Spleen (tissue), 7 donors: ENCODE data around the gene SLC22A15.

Source experiments
- POLR2A ChIP-seq, 3 donors: fragments of 450-650 bp; IDR thresholded peaks; one replicate each; pipeline ENCODE4 v1.5.1; 2017; ENCODE audit warnings: antibody characterized with exemption in 3 of 3, mild to moderate bottlenecking in 1 of 3
- TF ChIP-seq, protein P1 (sequence below), 11 experiments: fragments of 200-600 bp in 7 of 11; fragments of 450-650 bp in 4 of 11; sonication (generic) in 4 of 11; IDR thresholded peaks in 8 of 11; conservative IDR thresholded peaks in 3 of 11; 1 replicate in 7 of 11; 2 replicates in 4 of 11; pipeline versions ENCODE4 v1.4.0 to v1.8.0; 2016 to 2021; ENCODE audit warnings: antibody characterized with exemption in 11 of 11, inconsistent platforms in 4 of 11, mild to moderate bottlenecking in 1 of 11
- donor health status: DM: no; HTN: no; CAD: no; lungs with moderate emphysema.
- donor health status: DM: no; HTN: no; CAD: no.
- donor health status: DM: no; HTN: no; CAD: no.

DNA sequence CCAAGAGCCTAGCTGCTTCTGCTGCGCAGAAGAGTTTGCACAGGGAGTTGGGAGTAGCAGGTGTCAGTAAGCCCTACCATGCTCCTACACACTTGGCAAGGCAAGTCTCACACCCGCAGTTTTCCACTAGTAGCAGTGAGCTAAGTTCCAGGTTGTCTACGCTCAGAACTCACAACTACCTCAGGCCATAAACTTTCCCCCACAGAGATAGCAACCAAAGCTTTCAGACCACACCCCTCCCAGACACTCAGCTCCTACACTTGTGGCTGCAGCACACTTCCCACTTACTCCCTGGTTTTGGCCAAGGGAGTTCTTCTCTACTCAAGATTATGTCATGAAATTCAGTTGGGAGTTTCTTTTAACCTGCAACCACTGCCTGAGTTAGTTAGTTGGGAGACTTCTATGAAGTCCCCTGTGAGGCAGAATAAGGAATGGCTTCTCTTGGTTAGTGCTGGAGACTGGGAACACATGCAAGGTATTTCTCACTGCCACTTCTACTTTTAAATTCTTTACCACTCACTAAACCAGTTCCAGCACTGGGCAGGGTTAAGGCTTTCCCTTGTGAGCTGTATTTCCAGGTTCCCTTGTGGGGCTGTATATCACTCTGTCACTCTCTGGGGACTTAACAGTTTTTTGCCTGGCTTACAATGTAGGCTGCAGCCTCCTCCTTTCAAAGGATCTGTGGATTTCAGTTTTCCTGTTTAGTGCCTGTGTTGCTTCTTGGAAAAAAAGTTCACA is 116.6 kb downstream of the SLC22A15 start:
- no peak for TF ChIP-seq POLR2A (IDR thresholded peaks at IDR 0.05)
- TF ChIP-seq, protein P1, sequence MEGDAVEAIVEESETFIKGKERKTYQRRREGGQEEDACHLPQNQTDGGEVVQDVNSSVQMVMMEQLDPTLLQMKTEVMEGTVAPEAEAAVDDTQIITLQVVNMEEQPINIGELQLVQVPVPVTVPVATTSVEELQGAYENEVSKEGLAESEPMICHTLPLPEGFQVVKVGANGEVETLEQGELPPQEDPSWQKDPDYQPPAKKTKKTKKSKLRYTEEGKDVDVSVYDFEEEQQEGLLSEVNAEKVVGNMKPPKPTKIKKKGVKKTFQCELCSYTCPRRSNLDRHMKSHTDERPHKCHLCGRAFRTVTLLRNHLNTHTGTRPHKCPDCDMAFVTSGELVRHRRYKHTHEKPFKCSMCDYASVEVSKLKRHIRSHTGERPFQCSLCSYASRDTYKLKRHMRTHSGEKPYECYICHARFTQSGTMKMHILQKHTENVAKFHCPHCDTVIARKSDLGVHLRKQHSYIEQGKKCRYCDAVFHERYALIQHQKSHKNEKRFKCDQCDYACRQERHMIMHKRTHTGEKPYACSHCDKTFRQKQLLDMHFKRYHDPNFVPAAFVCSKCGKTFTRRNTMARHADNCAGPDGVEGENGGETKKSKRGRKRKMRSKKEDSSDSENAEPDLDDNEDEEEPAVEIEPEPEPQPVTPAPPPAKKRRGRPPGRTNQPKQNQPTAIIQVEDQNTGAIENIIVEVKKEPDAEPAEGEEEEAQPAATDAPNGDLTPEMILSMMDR (IDR thresholded peaks at IDR 0.05 in 8 of 11, conservative IDR thresholded peaks at IDR 0.05 in 3 of 11), result no peak
